ENCODE results near the gene ST6GAL2.

ST6GAL2 gene

DNA sequence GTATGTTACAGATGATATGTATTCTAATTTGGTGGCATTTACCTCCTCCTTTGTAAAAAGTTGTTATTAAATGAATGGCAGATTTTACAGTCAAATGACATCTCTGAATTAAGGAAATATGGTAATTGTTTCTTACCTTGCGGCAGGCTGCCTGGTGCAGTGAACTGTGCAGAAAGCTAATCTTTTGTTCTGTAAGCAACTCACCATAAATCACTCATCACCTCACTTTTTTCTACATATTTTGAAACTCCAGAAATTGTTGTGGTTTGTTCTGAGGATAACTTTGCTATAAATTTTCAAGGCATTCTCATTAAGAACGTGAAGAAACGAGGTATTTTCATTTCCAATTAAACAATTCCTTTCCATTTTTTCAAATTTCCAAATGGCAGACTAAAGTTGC, 52.7 kb downstream of the ST6GAL2 start:
- no peak for DNase-seq (ENCODE audit: low read depth, low spot score)
- H3K4me3 ChIP-seq (ENCODE audit: low read length): no peak overlapping the region

- no peak overlapping the region for H3K4me3 ChIP-seq (ENCODE audit: low read length)
- no peak for DNase-seq (ENCODE audit: low read depth, low spot score)
Observed at GRCh38 chr2:106831816-106832569, 54.0 kb downstream of the ST6GAL2 start.

DNA sequence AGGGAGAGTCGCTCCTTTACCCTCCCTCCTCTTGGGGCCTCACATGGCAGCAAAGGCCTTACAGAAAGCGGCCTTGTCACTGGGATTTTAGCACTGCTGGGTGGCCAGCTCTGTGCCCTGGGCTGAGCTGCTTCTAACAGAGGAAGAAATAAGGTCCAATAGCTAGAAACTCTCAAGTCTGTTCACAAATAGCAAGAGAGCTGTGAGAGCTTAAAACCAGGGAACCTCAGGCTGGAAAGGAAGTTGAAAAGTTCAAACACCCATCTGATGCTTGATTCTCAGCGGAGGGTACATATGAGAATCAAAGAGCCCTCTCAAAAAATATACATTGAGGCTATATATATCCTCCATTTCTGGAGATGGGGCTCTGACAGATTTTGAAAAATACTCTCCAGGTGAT, 54.7 kb downstream of the ST6GAL2 start:
- H3K4me3 ChIP-seq (ENCODE audit: low read length): no peak overlapping the region

GRCh38 chr2:106830191-106830590, 55.8 kb downstream of the ST6GAL2 start:
- DNase-seq (ENCODE audit: low read depth, low spot score): no peak
- H3K4me3 ChIP-seq (ENCODE audit: low read length): no peak overlapping the region

More for the DNA sequence above, 54.7 kb downstream of the ST6GAL2 start:
- DNase-seq (ENCODE audit: low read depth, low spot score): no peak

DNA sequence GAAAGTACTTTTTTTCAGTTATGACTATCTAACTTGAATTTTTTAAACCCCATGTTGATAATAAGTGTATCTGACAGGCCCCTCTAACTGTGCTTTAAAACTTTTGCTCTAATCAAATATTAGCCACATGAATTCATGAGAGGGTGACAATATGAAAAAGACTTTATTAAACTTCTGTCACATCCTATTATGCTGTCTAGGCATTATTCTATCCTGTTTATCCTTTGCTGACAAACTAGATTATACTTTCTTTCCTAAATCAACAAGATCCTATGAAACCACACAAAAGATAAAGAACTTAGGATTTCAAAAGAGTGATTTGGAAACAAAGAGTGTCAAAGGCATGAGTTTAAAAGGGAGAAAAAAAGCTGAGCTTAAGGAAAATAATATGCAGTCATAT, 57.8 kb downstream of the ST6GAL2 start:
- H3K4me3 ChIP-seq (ENCODE audit: low read length): no peak overlapping the region
- no peak for DNase-seq (ENCODE audit: low read depth, low spot score)

DNA sequence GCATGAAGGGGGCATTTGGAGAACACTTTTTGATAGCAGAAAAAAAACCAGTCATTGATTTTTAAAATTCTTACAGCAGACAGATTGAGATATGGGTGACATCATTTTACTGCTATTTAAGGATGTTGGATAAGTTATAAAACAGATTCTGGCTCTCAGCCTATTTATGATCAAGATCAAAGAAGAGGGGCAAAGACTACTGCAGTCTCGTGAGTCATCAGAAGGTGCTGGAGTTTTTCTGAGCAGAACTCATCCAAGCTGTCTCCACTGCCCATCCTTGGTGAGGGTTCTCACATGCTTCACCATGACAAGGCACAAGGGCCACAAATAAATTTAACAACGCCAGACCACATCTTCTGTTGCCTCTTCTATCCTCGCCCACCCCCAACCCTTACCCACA, 58.8 kb downstream of the ST6GAL2 start:
- H3K4me3 ChIP-seq (ENCODE audit: low read length): no peak overlapping the region
- no peak for DNase-seq (ENCODE audit: low read depth, low spot score)

DNA sequence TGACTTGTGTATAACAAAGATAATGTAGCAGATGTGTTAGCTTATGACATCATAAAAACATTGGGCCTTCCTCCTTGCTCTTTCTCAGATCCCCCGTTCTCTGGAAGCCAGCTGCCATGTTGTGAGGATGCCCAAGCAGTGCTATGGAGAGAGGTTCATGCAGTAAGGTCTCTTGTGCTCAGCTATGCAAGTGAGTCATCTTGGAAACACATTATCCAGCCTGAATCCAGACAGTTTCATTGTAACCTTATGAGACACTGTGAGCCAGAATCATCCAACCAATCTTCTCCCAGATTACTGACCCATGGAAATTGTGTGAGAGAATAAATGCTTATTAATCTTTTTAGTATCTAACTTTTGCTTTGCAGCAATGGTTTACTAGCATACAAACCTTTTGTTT, 60.8 kb downstream of the ST6GAL2 start:
- H3K4me3 ChIP-seq (ENCODE audit: low read length): no peak overlapping the region
- no peak for DNase-seq (ENCODE audit: low read depth, low spot score)

GRCh38 chr2:106816974-106817373, 69.0 kb downstream of the ST6GAL2 start:
- DNase-seq (ENCODE audit: low read depth, low spot score): no peak
- no peak overlapping the region for H3K4me3 ChIP-seq (ENCODE audit: low read length)

- no peak overlapping the region for H3K4me3 ChIP-seq (ENCODE audit: low read length)
- no peak for DNase-seq (ENCODE audit: low read depth, low spot score)
Observed at GRCh38 chr2:106812841-106813240, 73.1 kb downstream of the ST6GAL2 start.

- DNase-seq (ENCODE audit: low read depth, low spot score): no peak
Observed at GRCh38 chr2:106812383-106812782, 73.6 kb downstream of the ST6GAL2 start.

DNA sequence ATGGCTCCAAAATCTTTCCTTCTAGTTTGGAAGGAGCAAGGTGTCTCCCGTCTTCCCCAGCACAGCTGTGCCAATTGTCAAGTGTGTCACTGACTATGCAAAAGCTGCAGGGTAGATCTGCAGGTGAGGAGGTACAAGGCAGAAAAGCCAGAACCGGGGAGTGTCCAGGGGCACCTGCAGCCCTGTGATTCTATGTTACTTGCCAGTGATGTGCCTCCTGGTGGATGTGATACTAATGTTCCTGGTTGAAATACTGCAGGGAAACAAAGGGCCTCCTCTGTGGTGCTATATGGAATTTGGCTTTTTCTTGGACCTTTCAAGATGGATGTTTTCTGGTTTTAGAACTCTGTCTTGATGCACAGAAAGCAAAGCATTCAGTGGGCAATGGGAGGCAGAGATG, 80.3 kb downstream of the ST6GAL2 start:
- no peak for DNase-seq (ENCODE audit: low read depth, low spot score)
- no peak overlapping the region for H3K4me3 ChIP-seq (ENCODE audit: low read length)

More at GRCh38 chr2:106812383-106812782, 73.6 kb downstream of the ST6GAL2 start:
- no peak overlapping the region for H3K4me3 ChIP-seq (ENCODE audit: low read length)

DNA sequence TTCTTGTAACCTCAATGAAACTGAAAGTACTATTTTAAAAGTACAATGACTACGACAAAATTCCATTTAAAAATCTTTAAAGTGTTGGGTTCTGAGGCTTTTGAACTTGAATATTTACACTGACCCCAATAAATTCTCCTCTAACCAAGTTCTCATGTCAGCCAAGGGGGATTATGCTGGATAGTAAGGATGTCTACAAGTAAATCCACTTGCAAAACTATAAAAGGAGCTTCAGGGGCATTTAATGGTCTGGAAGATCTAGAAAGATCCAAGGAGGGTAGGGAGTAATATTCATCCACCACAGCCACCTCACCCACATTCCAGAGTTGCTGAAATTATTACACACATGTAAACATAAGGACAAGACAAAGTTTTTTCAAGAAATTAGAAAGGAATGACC, 81.8 kb downstream of the ST6GAL2 start:
- no peak overlapping the region for H3K4me3 ChIP-seq (ENCODE audit: low read length)
- no peak for DNase-seq (ENCODE audit: low read depth, low spot score)

- DNase-seq (ENCODE audit: low read depth, low spot score): no peak
- no peak overlapping the region for H3K4me3 ChIP-seq (ENCODE audit: low read length)
Observed at GRCh38 chr2:106800976-106801655, 84.9 kb downstream of the ST6GAL2 start.

- no peak overlapping the region for H3K4me3 ChIP-seq (ENCODE audit: low read length)
- no peak for DNase-seq (ENCODE audit: low read depth, low spot score)
Observed at GRCh38 chr2:106800180-106800579, 85.8 kb downstream of the ST6GAL2 start.

GRCh38 chr2:106798826-106799552, 87.0 kb downstream of the ST6GAL2 start:
- no peak overlapping the region for H3K4me3 ChIP-seq (ENCODE audit: low read length)
- no peak for DNase-seq (ENCODE audit: low read depth, low spot score)

DNA sequence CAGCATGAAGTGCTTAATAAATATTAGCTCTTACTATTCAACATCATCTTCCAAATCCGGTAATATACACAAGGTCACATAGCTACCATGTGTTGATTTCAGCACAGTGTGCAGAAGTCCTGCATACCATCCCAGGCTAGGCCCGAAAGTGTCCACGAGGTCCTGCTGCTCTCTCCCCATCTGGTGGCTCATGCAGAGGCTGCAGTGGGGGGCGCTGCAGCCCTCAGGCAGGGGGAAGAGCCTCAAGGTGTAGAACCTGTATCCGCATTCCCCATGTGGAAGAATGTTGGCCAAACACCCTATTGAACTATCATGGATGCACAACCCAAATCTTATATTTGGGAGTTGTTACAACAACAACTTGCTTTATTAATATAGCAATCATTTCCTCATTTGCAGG, 88.5 kb downstream of the ST6GAL2 start:
- DNase-seq (ENCODE audit: low read depth, low spot score): no peak
- H3K4me3 ChIP-seq (ENCODE audit: low read length): no peak overlapping the region

GRCh38 chr2:106792671-106793070, 93.3 kb downstream of the ST6GAL2 start:
- no peak overlapping the region for H3K4me3 ChIP-seq (ENCODE audit: low read length)
- no peak for DNase-seq (ENCODE audit: low read depth, low spot score)

DNA sequence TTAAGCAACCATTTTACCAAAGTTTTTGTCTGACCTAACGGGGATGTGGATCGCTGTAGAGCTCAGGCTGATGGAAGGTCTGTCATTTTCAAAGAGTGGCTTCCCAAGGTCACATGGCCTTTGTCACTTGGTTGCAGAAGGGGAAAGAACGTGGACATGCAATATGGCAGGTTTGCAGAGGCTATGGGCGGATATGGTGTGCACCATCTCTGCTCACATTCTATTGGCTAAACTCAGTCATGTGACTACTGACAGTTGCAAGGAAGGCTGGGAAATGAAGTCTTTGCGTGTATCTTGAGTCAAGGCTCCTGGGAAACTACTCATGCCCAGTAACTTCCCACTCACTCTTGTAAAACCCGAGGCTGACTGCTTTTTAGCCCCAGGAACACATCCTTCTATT, 96.8 kb downstream of the ST6GAL2 start:
- no peak overlapping the region for H3K4me3 ChIP-seq (ENCODE audit: low read length)
- peak; percentile 22 for DNase-seq (ENCODE audit: low read depth, low spot score)

- H3K4me3 ChIP-seq (ENCODE audit: low read length): no peak overlapping the region
- DNase-seq (ENCODE audit: low read depth, low spot score): no peak
Observed at GRCh38 chr2:106782681-106783080, 103.3 kb downstream of the ST6GAL2 start.

DNA sequence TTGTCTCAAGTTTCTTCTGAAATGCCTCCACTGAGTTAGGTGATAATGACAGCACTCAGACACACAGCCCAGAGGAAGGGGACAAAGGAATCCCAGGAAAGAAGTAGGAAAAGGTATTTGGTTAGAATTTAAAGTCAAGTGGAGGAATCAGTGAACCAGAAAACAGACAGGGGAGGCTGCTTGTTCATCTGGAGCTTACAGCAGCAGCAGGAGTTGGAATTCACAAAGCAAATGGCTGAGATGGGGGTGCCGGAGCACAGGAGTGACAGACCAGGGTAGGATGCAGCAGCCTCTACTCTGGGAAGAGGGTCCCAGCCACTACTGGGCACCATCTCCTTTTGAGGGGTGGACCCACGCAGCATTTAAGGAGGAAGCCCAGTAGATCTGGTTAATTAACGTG, 104.8 kb downstream of the ST6GAL2 start:
- no peak for DNase-seq (ENCODE audit: low read depth, low spot score)
- no peak overlapping the region for H3K4me3 ChIP-seq (ENCODE audit: low read length)

Data from Jurkat, Clone E6-1 (cell line).